ENCODE results near the gene PHF20.
"Not testable (repeated sequence)": the region's sequence is repeated elsewhere in the genome, so short reads cannot be mapped to it uniquely, and the experiment has no call there.

Gene PHF20

GRCh38 chr20:35888657-35889056 is 116.8 kb downstream of the PHF20 start:
- DNase-seq: no peak

GRCh38 chr20:35891375-35891774 is 119.6 kb downstream of the PHF20 start:
- no peak for DNase-seq

- DNase-seq: no peak
These were observed 121.1 kb downstream of the PHF20 start for GRCh38 chr20:35892871-35893270.

GRCh38 chr20:35893942-35894341 is 122.1 kb downstream of the PHF20 start:
- DNase-seq: no peak

GRCh38 chr20:35895516-35895915 is 123.7 kb downstream of the PHF20 start:
- DNase-seq: not testable (repeated sequence)

DNA sequence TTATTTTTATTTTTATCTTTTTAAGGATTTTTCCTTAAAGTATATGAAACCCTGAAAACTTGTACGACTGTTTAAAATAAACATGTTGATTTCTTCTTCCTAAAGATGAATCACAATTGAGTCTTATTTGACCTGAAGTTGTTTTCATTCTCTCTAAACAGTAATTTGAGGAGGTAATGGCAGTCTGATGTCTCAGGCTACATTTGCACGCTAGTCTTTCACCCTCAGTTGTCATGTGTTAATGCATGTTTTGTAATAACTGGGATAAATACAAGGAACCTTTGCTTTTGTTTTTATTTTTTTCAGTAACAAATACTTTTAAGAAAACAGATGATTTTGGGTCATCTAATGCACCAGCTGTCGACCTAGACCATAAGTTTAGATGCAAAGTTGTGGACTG is 127.2 kb downstream of the PHF20 start:
- DNase-seq: no peak

- not testable (repeated sequence) for DNase-seq
These were observed 129.4 kb downstream of the PHF20 start for GRCh38 chr20:35901230-35901629.

- DNase-seq: no peak
These were observed 130.1 kb downstream of the PHF20 start for GRCh38 chr20:35901678-35902544.

DNA sequence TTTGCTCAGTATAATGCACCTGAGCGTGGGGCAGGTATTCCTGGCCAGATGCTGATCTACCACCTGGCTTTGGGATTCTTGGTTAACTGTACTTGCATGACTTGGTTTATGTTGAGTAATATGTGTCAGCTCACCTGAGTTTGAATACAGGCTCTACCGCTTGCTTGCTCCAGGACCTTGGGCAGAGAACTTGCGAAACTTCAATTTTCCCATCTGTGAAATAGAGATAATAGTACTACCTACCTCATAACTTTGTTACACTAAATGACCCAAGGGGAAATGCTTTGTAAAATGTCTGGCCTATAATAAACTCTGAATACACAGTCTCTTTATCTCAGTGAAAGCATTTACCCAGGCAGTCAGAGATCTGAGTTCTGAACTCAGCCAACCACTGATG is 130.7 kb downstream of the PHF20 start:
- no peak for DNase-seq

GRCh38 chr20:35903843-35904242 is 132.0 kb downstream of the PHF20 start:
- DNase-seq: no peak

- DNase-seq: no peak
These were observed 133.3 kb downstream of the PHF20 start for GRCh38 chr20:35904982-35905663.

DNA sequence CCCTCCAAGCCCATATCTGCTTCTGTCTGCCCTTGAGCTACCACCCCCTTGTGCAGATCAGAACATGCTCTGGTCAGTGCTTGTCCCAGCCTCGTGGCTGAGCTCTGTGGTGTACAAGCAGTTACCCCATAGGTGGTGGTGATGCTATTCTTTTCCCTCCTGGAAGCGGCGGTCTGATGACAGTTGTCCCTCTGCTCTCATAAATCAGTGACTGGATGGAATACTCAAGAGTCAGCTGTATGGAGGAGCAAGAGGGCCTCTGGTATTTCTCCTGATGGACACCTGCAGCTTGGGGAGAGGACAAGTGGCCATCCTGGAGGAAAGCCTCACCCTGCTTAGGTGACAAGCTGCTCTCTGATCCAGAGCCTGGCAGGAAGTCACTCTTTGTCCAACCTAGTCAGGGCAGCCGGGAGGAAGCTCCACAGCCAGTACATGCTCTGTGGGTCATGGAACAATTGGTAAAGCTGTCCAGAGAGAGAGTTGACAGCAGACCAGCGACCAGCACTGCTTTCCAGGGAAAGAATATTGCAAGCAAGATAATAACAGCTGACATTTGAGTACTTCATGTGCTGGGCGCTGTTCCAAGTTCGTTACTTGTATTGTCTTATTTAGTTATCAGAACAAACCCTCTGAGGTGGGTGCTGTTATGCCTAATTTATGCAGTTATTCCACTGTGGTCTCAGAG is 135.3 kb downstream of the PHF20 start:
- DNase-seq: no peak

DNA sequence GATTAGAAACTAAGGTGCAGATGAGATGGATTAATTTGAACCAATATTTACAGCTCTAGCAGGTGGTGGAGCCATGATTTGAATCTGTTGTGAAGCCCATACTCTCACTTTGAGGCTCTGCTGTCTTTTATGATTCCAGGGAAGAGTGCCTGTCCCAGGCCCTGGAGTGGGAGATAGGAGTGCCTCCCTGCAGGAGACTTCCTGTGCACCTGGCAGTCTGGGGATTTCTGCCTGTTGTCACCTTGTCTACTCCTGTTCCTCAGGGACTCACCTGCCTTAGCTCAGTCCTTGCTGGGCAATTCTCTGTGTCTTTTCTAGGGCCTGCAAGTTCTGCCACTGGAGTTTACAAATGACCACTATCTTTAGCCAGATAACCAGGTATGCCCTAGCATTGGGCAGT is 136.2 kb downstream of the PHF20 start:
- DNase-seq: no peak

DNA sequence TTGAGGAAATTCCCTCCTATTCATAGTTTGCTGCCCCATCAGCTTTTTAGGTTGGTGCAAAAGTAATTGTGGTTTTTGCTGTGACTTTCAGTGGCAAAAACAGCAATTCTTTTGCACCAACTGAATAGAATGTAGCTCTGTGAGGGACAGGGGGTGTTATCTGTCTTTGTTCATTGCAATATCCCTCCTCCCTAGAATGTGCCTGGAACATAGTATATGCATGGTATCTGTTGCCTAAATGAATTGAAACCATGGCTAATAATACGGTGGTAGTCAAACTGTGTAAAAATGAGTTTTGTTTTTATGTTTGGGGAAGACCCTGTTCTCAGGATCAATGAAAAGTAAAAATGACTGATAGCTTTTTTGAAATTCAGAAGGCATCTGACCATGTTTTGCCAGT is 137.4 kb downstream of the PHF20 start:
- no peak for DNase-seq

GRCh38 chr20:35909796-35910195 is 138.0 kb downstream of the PHF20 start:
- no peak for DNase-seq

DNA sequence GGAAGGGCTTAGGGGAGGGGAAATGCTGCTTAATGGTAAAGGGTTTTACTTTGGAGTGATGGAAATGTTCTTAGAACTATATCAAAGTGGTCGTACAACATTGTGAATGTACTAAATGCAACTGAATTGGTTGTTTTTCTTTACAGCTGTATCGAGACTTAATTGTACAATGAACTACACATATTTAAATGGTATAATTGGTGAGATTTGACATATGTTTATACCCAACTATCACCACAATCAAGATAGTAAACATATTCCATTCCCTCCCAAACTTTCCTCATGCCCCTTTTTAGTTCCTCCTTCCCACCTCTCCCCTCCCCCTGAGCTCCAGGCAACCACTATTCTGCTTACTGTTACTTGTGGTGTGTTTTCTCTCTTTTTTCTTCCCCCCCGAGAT is 138.4 kb downstream of the PHF20 start:
- DNase-seq: no peak

DNA sequence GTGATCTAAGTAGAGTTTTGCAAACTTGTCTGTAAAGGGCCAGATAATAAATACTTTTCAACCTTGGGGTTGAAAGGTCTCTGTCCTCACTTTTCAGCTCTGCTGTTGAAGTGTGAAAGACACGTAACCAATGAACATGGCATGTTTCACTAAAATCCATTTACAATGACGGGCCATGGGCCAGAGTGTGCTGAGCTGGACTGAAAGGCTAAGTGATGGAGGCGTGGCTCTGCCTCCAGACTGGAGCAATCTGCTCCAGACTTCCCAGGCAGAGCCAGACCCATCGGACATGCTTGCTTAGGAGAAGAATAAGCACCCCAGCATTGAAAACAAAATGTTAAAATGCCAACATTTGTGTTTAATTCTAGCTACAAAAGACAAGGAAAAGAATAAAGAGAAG is 141.1 kb downstream of the PHF20 start:
- no peak for DNase-seq

DNA sequence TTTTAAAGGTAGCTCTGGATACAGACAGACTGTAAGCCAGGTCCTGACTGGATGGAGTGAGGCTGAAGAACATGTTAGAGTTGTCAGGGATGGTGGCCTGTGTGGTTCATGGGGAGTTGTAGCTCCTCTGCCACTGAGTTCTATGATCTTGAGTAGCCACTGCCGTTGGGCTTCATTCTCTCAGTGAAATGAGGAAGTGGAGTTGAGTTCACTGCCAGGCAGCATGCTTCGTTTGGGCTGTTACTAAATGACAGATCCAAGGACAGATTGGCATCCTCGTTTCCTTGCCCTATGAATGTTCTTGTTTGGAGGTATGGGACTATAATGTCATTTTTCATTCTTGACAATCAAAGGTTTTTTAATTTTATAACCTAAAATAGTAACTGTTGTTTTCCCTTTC is 145.3 kb downstream of the PHF20 start:
- no peak for DNase-seq

DNA sequence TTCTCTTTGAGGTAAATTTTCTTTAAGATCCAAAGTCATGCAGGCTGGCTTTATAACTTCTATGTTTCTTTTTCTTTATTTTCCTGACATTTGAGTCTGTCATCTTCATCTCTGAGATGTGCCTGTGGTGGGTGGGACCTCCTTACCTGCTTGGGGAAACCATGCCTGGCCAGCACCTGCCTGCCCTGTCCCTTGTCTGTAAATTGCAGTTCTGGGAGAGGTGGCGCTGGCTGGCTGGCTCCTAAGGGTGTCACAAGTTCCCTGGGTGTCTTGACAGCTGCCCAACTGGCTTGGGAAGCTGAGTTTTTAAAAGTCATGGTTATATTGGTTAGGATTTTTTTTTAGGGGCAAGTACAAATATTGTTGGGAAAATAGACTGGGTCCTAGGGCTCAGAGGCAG is 146.2 kb downstream of the PHF20 start:
- DNase-seq: no peak

DNA sequence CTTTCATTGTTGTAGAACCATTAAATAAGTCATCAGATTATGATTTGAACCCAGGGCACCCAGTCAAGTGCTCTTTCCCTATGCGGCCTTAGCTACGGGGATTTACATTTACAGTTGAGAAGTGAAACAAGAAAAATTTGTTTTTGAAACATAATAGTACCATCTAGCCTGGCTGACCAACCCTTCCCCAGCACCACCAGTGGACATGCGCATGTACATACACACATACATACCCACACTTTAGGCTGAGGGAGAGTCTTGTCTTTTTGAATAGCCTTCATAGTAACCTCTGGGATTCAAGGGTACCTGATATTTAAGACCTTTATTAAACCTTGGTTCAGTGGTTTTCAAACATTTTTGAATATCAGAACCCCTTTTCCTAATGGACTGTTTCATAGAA is 148.7 kb downstream of the PHF20 start:
- no peak for DNase-seq

DNA sequence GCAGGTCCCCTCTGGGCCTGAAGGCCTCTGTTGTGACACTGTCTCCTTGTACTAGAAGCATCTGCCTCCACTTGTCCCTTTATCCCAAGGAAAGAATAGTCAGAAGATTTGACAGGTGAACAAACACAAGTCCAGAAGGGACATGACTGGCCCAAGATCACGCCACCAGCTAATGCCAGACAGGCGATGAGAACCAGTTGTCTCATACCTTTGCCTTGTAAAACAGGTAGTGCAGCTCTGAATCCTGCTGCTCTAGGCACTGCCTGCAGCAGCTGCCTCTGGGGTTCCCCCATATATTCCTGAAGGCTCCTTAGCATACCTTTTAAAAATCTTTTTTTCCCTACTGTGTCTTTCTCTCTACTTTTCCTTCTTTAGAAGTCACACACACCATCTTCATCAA is 157.5 kb downstream of the PHF20 start:
- DNase-seq: no peak

- DNase-seq: no peak
These were observed 162.2 kb downstream of the PHF20 start for GRCh38 chr20:35934050-35934449.

GRCh38 chr20:35939264-35939663 is 167.4 kb downstream of the PHF20 start:
- DNase-seq: no peak

GRCh38 chr20:35941620-35942019 is 169.8 kb downstream of the PHF20 start:
- DNase-seq: no peak

Measured in NK-92 treated with Interleukin-12 subunit alpha and Interleukin-12 subunit beta, amount 100 ng/mL, for 24 hours (cell line).